Gastroesophageal sphincter (tissue), 4 donors: ENCODE data around the gene APP. TPM values are rescaled to one million over a fixed set of nuclear protein-coding genes. Genes with fewer than 3 reads are reported as not detected.

Source experiments
- ATAC-seq: fragments of 150-250 bp; one replicate; pipeline ENCODE4 v1.9.1; 2016; ENCODE audit warnings: mild to moderate bottlenecking, moderate library complexity
- H3K27ac ChIP-seq, 4 donors: fragments of 200-600 bp; sonication (generic) in 3 of 4; 1 replicate in 3 of 4; 2 replicates in 1 of 4; pipeline ENCODE4 v1.5.1; 2016 to 2019
- H3K27me3 ChIP-seq: fragments of 200-600 bp; sonication (generic); one replicate; pipeline ENCODE4 v1.5.1; 2019
- H3K36me3 ChIP-seq, 2 donors: fragments of 200-600 bp; sonication (generic); one replicate each; pipeline ENCODE4 v1.5.1; 2019; ENCODE audit warnings: control low read depth in 1 of 2
- H3K4me1 ChIP-seq, 3 donors: fragments of 200-600 bp; sonication (generic); 1 replicate in 2 of 3; 2 replicates in 1 of 3; pipeline ENCODE4 v1.5.1; 2016 to 2019; ENCODE audit warnings: control low read depth in 2 of 3
- H3K4me3 ChIP-seq, 2 donors: fragments of 200-600 bp; sonication (generic); one replicate each; pipeline ENCODE4 v1.5.1; 2019; ENCODE audit warnings: mild to moderate bottlenecking in 1 of 2, moderate library complexity in 1 of 2
- H3K9me3 ChIP-seq, 3 donors: fragments of 200-600 bp; sonication (generic); one replicate each; pipeline ENCODE4 v1.5.1; 2017 to 2019; ENCODE audit warnings: control low read depth in 2 of 3
- EP300 ChIP-seq: sonication (generic); formaldehyde crosslinking; IDR thresholded peaks from one replicate; pipeline ENCODE4 v1.6.1; 2017; ENCODE audit warnings: antibody characterized with exemption, mild to moderate bottlenecking
- POLR2A ChIP-seq, 2 donors: fragments of 450-650 bp; IDR thresholded peaks; one replicate each; pipeline ENCODE4 v1.6.1; 2017; ENCODE audit warnings: antibody characterized with exemption in 2 of 2, mild to moderate bottlenecking in 2 of 2, moderate library complexity in 1 of 2
- POLR2AphosphoS5 ChIP-seq: sonication (generic); formaldehyde crosslinking; IDR thresholded peaks from one replicate; pipeline ENCODE4 v1.6.1; 2017; ENCODE audit warnings: antibody characterized with exemption
- WGBS, 2 donors: methylation state at CpG; one replicate each; pipeline ENCODE4 v1.1.5; 2018; ENCODE audit warnings: low coverage in 1 of 2; 5-methylcytosine and 5-hydroxymethylcytosine counted together
- total RNA-seq, 4 donors: library from RNA; depleted of rRNA; stranded (reverse); fragments of >200 nt; gene quantifications; one replicate each; pipeline ENCODE4 v1.1.0, GENCODE V29; 2016
- TF ChIP-seq, protein P1 (sequence below), 4 experiments: fragments of 200-600 bp in 2 of 4; fragments of 450-650 bp in 2 of 4; sonication (generic) in 1 of 4; IDR thresholded peaks; one replicate each; pipeline ENCODE4 v1.5.1; 2017 to 2019; ENCODE audit warnings: antibody characterized with exemption in 4 of 4, mild to moderate bottlenecking in 2 of 4, moderate library complexity in 2 of 4

Gene APP
- total RNA-seq, 4 donors from 2014 or later: 282 to 724 (median 545) TPM

DNA sequence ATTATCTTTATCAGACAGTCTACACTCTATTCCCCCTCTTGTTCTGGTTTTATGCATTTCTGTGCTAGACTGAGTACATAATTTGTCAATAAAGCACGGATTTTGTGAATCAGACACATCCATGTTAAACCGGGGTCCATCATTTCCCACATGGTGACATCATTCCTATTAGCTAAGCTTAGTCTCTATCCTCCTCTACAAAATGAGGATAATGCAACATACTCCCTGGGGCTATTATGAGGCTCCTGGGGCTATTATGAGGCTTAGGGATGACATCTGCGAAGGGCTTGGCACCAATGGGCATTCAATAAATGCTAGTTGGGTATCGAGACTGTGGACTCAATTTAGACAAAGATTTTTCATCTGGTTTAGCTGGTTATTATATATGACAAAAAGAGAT lies 25.1 kb upstream of the APP start:
- Histone ChIP-seq H3K4me3 (no peak overlapping the region), H3K4me1 (no peaks in the 10 kb centered on the region), H3K27ac (no peak overlapping the region), H3K9me3 (no peaks in the 10 kb centered on the region), H3K27me3 (no peaks in the 10 kb centered on the region), H3K36me3 (no peaks in the 10 kb centered on the region)
- no peak for ATAC-seq
- 90 to 93% methylated on average over 4 of the region's 4 CpGs for WGBS, 2 donors
- TF ChIP-seq EP300 (no peak), POLR2AphosphoS5 (no peak), POLR2A (IDR thresholded peaks at IDR 0.05) (no peak)
- TF ChIP-seq, protein P1, sequence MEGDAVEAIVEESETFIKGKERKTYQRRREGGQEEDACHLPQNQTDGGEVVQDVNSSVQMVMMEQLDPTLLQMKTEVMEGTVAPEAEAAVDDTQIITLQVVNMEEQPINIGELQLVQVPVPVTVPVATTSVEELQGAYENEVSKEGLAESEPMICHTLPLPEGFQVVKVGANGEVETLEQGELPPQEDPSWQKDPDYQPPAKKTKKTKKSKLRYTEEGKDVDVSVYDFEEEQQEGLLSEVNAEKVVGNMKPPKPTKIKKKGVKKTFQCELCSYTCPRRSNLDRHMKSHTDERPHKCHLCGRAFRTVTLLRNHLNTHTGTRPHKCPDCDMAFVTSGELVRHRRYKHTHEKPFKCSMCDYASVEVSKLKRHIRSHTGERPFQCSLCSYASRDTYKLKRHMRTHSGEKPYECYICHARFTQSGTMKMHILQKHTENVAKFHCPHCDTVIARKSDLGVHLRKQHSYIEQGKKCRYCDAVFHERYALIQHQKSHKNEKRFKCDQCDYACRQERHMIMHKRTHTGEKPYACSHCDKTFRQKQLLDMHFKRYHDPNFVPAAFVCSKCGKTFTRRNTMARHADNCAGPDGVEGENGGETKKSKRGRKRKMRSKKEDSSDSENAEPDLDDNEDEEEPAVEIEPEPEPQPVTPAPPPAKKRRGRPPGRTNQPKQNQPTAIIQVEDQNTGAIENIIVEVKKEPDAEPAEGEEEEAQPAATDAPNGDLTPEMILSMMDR (IDR thresholded peaks at IDR 0.05): no peak

DNA sequence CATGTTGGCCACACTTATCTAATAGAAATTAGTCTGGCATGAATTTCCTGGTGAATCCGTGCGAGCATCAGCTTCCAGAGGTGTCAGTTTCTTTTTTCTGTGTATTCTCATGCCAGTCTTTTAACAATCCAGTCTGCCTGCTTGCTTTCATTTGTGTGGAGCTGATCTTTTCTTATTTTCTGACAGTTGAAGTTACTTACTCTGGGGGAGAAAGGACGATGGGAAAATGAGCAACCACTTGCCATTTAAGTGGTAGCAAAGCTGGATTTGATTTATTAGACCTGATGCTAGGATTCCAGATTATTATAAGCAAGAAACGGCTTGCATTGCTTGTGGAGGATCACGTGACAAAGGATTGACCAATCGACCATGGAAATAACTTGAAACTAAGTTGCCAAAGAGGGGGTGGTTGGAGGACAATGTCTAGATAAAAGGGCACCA lies 24.3 kb upstream of the APP start:
- H3K27ac ChIP-seq: no peak overlapping the region
- no peaks in the 10 kb centered on the region for H3K9me3 ChIP-seq
- H3K4me3 ChIP-seq: no peak overlapping the region
- H3K4me1 ChIP-seq: no peaks in the 10 kb centered on the region
- ATAC-seq: no peak
- 26 to 47% methylated on average over 4 to 6 of the region's 6 CpGs for WGBS, 2 donors
- no peaks in the 10 kb centered on the region for H3K36me3 ChIP-seq
- no peaks in the 10 kb centered on the region for H3K27me3 ChIP-seq
- no peak for TF ChIP-seq EP300
- TF ChIP-seq, protein P1 (IDR thresholded peaks at IDR 0.05): no peak
- TF ChIP-seq POLR2A (IDR thresholded peaks at IDR 0.05): no peak
- TF ChIP-seq POLR2AphosphoS5: no peak

DNA sequence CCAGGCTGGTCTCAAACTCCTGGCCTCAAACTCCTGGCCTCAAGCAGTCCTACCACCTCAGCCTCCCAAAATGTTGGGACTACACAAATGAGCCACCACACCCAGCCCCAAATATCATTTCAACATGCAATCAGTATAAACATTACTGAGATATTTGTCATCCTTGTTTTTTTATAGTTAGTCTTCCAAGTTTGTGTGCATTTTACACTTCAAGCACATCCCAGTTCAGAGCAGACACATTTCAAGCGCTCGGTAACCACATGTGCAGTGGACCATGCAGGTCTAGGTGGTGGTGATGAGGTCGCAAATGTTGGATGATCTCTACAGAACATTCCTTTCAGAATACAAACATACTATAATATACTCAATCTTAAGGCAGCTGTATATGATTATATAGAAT lies 23.8 kb upstream of the APP start:
- 88 to 93% methylated on average over 2 to 3 of the region's 3 CpGs for WGBS, 2 donors
- Histone ChIP-seq H3K4me1 (no peaks in the 10 kb centered on the region), H3K27ac (no peak overlapping the region), H3K4me3 (no peak overlapping the region), H3K36me3 (no peaks in the 10 kb centered on the region), H3K9me3 (no peaks in the 10 kb centered on the region), H3K27me3 (no peaks in the 10 kb centered on the region)
- TF ChIP-seq, protein P1 (IDR thresholded peaks at IDR 0.05): no peak
- no peak for TF ChIP-seq EP300
- no peak for TF ChIP-seq POLR2A (IDR thresholded peaks at IDR 0.05)
- no peak for TF ChIP-seq POLR2AphosphoS5
- no peak for ATAC-seq

DNA sequence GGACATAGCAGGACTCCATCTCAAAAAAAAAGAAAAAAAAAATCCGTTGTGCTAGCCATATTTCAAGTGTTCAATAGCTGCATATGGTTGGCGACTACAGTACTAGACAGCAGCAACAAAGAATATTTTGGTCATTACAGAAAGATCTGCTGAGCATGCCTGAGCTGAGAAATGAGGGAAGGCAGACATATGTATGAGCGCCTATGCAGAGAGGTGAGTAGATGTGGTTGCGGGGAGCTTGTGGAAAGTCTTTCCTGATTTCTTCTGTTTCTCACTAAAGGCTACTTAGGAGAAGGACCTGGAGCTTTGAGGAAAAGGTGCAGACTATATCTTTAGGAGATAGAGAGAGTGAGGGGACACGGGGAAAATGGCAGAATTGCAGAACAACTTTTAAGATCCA lies 21.0 kb upstream of the APP start:
- Histone ChIP-seq H3K4me1 (no peaks in the 10 kb centered on the region), H3K27me3 (no peaks in the 10 kb centered on the region), H3K9me3 (no peaks in the 10 kb centered on the region), H3K36me3 (no peaks in the 10 kb centered on the region), H3K27ac (no peak overlapping the region), H3K4me3 (no peak overlapping the region)
- no peak for TF ChIP-seq EP300
- no peak for TF ChIP-seq POLR2A (IDR thresholded peaks at IDR 0.05)
- TF ChIP-seq, protein P1 (IDR thresholded peaks at IDR 0.05): no peak
- TF ChIP-seq POLR2AphosphoS5: no peak
- no peak for ATAC-seq
- WGBS, 2 donors: 79 to 92% methylated on average over 3 to 5 of the region's 5 CpGs

DNA sequence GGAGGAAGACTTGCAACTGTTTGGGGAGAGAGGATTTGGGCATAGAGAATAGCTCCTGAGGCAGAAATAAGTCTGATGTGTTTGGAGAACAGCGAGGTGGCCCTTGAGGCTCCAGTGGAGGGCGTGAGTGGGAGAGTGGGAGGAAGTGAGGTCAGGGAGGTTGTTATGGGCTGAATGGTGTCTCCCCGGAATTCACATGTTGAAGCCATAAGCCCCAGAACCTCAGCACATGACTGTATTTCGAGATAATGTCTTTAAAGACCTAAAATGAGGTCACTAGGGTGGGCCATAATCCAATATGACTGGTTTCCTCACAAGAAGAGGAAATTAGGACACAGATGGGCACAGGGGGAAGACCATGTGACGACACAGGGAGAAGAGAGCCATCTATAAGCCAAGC lies 17.9 kb upstream of the APP start:
- Histone ChIP-seq H3K36me3 (no peaks in the 10 kb centered on the region), H3K4me1 (no peaks in the 10 kb centered on the region), H3K9me3 (peaks cover 0 to 10% (median 0%) of the 10 kb centered on the region in 3 donors), H3K27me3 (no peaks in the 10 kb centered on the region), H3K4me3 (no peak overlapping the region), H3K27ac (no peak overlapping the region)
- TF ChIP-seq POLR2A (IDR thresholded peaks at IDR 0.05): no peak
- TF ChIP-seq, protein P1 (IDR thresholded peaks at IDR 0.05): no peak
- no peak for TF ChIP-seq EP300
- TF ChIP-seq POLR2AphosphoS5: no peak
- ATAC-seq: no peak
- 68 to 72% methylated on average over 5 of the region's 5 CpGs for WGBS, 2 donors
